ENCODE measurements around the gene FGF5. TPM values are rescaled to one million over a fixed set of nuclear protein-coding genes. Genes with fewer than 3 reads are reported as not detected.

Gene FGF5
- total RNA-seq, 4 donors from 2014 or later: not detected

DNA sequence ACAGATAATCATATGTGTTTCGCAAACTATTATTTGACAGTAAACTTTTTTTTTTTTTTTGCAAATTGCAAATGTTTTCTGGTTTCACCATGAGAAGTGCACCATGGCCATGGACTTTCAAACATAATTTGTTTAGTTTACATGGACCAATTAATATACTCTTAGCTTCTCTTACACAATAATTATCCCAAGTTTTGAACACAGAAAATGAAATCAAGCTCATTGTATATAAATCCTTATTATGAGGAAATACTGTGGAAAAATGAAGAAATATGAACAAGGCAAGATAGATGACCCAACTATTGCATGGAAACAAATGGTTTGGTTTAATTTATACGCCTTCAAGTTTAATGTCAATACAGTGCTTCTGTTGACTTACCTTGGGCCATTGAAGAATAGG, 3.9 kb downstream of the FGF5 start:
- H3K4me1 ChIP-seq: peaks cover 7 to 20% of the 10 kb centered on the region in 2 donors
- intact Hi-C loops (cut with DNase I; ENCODE audit: low total_unique reads) (no loop called here), in situ Hi-C loops (cut with MboI; ENCODE audit: low sequenced_read_pairs in 4 of 4) (no loop called here)
- no peaks in the 10 kb centered on the region for H3K36me3 ChIP-seq
- ATAC-seq (no peak), DNase-seq (no peak)
- peaks cover 37 to 42% (median 39%) of the 10 kb centered on the region in 3 donors for H3K27me3 ChIP-seq
- no peak overlapping the region for H3K27ac ChIP-seq
- H3K9me3 ChIP-seq: no peaks in the 10 kb centered on the region
- TF ChIP-seq CTCF (IDR thresholded peaks at IDR 0.05 in 4 of 5, conservative IDR thresholded peaks at IDR 0.05 in 1 of 5): no peak
- TF ChIP-seq POLR2A (IDR thresholded peaks at IDR 0.05): no peak
- no peak overlapping the region for H3K4me3 ChIP-seq

GRCh38 chr4:80270868-80271267, 4.4 kb downstream of the FGF5 start:
- DNase-seq (no peak), ATAC-seq (no peak)
- peaks cover 4 to 15% of the 10 kb centered on the region in 2 donors for H3K4me1 ChIP-seq
- H3K27ac ChIP-seq: no peak overlapping the region
- intact Hi-C loops (cut with DNase I; ENCODE audit: low total_unique reads) (no loop called here), in situ Hi-C loops (cut with MboI; ENCODE audit: low sequenced_read_pairs in 4 of 4) (no loop called here)
- TF ChIP-seq CTCF (IDR thresholded peaks at IDR 0.05 in 4 of 5, conservative IDR thresholded peaks at IDR 0.05 in 1 of 5) (no peak), POLR2A (IDR thresholded peaks at IDR 0.05) (no peak)
- H3K36me3 ChIP-seq: no peaks in the 10 kb centered on the region
- no peaks in the 10 kb centered on the region for H3K9me3 ChIP-seq
- no peak overlapping the region for H3K4me3 ChIP-seq
- H3K27me3 ChIP-seq: peaks cover 32 to 37% (median 34%) of the 10 kb centered on the region in 3 donors

DNA sequence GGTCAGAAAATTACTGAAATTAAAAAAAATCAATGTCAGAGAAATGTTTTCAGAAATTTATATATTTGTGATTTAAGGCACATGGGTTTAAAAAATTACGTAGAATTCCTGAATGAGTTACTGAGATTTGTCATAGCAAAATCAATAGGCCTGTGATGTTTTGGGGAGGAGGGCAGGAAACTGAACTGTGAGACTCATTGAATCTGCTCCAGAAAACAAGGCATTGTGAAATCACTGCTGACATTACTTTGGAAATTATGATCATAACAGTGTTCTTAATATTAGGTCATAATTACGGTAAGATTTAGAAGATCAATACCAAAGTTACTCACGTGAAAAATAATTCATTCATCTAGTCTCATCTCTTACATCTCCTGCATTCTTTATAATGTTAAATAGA, 5.3 kb downstream of the FGF5 start:
- no peaks in the 10 kb centered on the region for H3K9me3 ChIP-seq
- no peaks in the 10 kb centered on the region for H3K36me3 ChIP-seq
- H3K4me1 ChIP-seq: peaks cover 0 to 5% of the 10 kb centered on the region in 2 donors
- intact Hi-C loops (cut with DNase I; ENCODE audit: low total_unique reads): no loop called here
- TF ChIP-seq POLR2A (IDR thresholded peaks at IDR 0.05): no peak
- TF ChIP-seq CTCF (IDR thresholded peaks at IDR 0.05 in 4 of 5, conservative IDR thresholded peaks at IDR 0.05 in 1 of 5): no peak
- in situ Hi-C loops (cut with MboI; ENCODE audit: low sequenced_read_pairs in 4 of 4): no loop called here
- DNase-seq: no peak
- H3K4me3 ChIP-seq: no peak overlapping the region
- H3K27ac ChIP-seq: no peak overlapping the region
- no peak for ATAC-seq
- peaks cover 23 to 28% (median 25%) of the 10 kb centered on the region in 3 donors for H3K27me3 ChIP-seq

DNA sequence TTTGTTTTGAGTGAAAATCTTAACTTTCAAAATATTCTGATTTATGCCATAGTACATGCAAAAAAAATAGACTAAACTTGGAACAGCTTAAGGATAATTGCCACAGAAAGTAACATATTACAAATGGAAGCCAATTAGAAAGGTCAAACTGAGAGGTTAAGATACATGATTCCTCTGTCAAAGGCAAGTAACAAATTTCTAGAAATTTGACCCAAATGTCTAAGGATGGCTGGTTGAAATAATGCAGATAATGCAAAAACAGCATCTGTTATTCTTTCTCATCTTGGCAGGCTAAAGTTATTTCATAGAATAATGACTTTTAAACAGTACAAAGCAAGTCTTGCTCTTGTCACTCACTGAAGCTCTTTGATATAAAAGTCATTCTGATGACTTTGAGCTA, 10.5 kb downstream of the FGF5 start:
- intact Hi-C loops (cut with DNase I; ENCODE audit: low total_unique reads): no loop called here
- DNase-seq (no peak), ATAC-seq (no peak)
- H3K4me1 ChIP-seq: no peaks in the 10 kb centered on the region
- H3K9me3 ChIP-seq: no peaks in the 10 kb centered on the region
- no peak overlapping the region for H3K4me3 ChIP-seq
- in situ Hi-C loops (cut with MboI; ENCODE audit: low sequenced_read_pairs in 4 of 4): no loop called here
- no peak overlapping the region for H3K27ac ChIP-seq
- no peaks in the 10 kb centered on the region for H3K27me3 ChIP-seq
- TF ChIP-seq POLR2A (IDR thresholded peaks at IDR 0.05) (no peak), CTCF (IDR thresholded peaks at IDR 0.05 in 4 of 5, conservative IDR thresholded peaks at IDR 0.05 in 1 of 5) (no peak)
- no peaks in the 10 kb centered on the region for H3K36me3 ChIP-seq

- H3K4me3 ChIP-seq: no peak overlapping the region
- H3K9me3 ChIP-seq: no peaks in the 10 kb centered on the region
- H3K27me3 ChIP-seq: no peaks in the 10 kb centered on the region
- no peak overlapping the region for H3K27ac ChIP-seq
- ATAC-seq (no peak), DNase-seq (no peak)
- H3K36me3 ChIP-seq: no peaks in the 10 kb centered on the region
- intact Hi-C loops (cut with DNase I; ENCODE audit: low total_unique reads): no loop called here
- in situ Hi-C loops (cut with MboI; ENCODE audit: low sequenced_read_pairs in 4 of 4): no loop called here
- no peak for TF ChIP-seq POLR2A (IDR thresholded peaks at IDR 0.05)
- no peak for TF ChIP-seq CTCF (IDR thresholded peaks at IDR 0.05 in 4 of 5, conservative IDR thresholded peaks at IDR 0.05 in 1 of 5)
- no peaks in the 10 kb centered on the region for H3K4me1 ChIP-seq
Measured at GRCh38 chr4:80279751-80280150, 13.3 kb downstream of the FGF5 start.

Measured in gastrocnemius medialis (tissue), 4 donors.